Gastroesophageal sphincter (tissue), 3 donors: ENCODE data around the gene HAO2.

Experiments
- CTCF ChIP-seq, 4 experiments: fragments of 200-600 bp in 2 of 4; fragments of 450-650 bp in 2 of 4; sonication (generic) in 1 of 4; IDR thresholded peaks; one replicate each; pipeline ENCODE4 v1.5.1; 2017 to 2019; ENCODE audit warnings: antibody characterized with exemption in 4 of 4, mild to moderate bottlenecking in 2 of 4, moderate library complexity in 2 of 4
- EP300 ChIP-seq: sonication (generic); formaldehyde crosslinking; IDR thresholded peaks from one replicate; pipeline ENCODE4 v1.6.1; 2017; ENCODE audit warnings: antibody characterized with exemption, mild to moderate bottlenecking

GRCh38 chr1:119428991-119429390 lies 60.4 kb downstream of the HAO2 start:
- TF ChIP-seq CTCF (IDR thresholded peaks at IDR 0.05) = no peak
- TF ChIP-seq EP300 = no peak
